Measurements from ENCODE around the gene NCOA6. TPM values are rescaled to one million over a fixed set of nuclear protein-coding genes. Genes with fewer than 3 reads are reported as not detected.
"Not testable (repeated sequence)": the region's sequence is repeated elsewhere in the genome, so short reads cannot be mapped to it uniquely, and the experiment has no call there.

Gene NCOA6
- total RNA-seq, 1 donor from 2014 or later, result 45.6 TPM

GRCh38 chr20:34820805-34821578 is 4.5 kb downstream of the NCOA6 start:
- H3K9me3 Mint-ChIP-seq (ENCODE audit: unreplicated experiment), result peaks cover 10% of the 10 kb centered on the region
- H3K27ac Mint-ChIP-seq (ENCODE audit: unreplicated experiment), result no peak overlapping the region
- no peak for TF ChIP-seq CTCF (IDR thresholded peaks at IDR 0.05; ENCODE audit: partially characterized antibody, unreplicated experiment)
- peaks cover 4% of the 10 kb centered on the region for H3K27me3 Mint-ChIP-seq (ENCODE audit: unreplicated experiment)
- peaks cover 6% of the 10 kb centered on the region for H3K36me3 Mint-ChIP-seq (ENCODE audit: unreplicated experiment)
- no peak overlapping the region for H3K4me3 Mint-ChIP-seq (ENCODE audit: unreplicated experiment)
- peaks cover 13% of the 10 kb centered on the region for H3K4me1 Mint-ChIP-seq (ENCODE audit: low read depth, unreplicated experiment)
- DNase-seq, result no peak

GRCh38 chr20:34817801-34818200 is 7.7 kb downstream of the NCOA6 start:
- no peak overlapping the region for H3K4me3 Mint-ChIP-seq (ENCODE audit: unreplicated experiment)
- H3K27me3 Mint-ChIP-seq (ENCODE audit: unreplicated experiment), result no peaks in the 10 kb centered on the region
- no peak overlapping the region for H3K27ac Mint-ChIP-seq (ENCODE audit: unreplicated experiment)
- peaks cover 8% of the 10 kb centered on the region for H3K4me1 Mint-ChIP-seq (ENCODE audit: low read depth, unreplicated experiment)
- TF ChIP-seq CTCF (IDR thresholded peaks at IDR 0.05; ENCODE audit: partially characterized antibody, unreplicated experiment), result no peak
- H3K36me3 Mint-ChIP-seq (ENCODE audit: unreplicated experiment), result peaks cover 6% of the 10 kb centered on the region
- no peaks in the 10 kb centered on the region for H3K9me3 Mint-ChIP-seq (ENCODE audit: unreplicated experiment)
- no peak for DNase-seq

DNA sequence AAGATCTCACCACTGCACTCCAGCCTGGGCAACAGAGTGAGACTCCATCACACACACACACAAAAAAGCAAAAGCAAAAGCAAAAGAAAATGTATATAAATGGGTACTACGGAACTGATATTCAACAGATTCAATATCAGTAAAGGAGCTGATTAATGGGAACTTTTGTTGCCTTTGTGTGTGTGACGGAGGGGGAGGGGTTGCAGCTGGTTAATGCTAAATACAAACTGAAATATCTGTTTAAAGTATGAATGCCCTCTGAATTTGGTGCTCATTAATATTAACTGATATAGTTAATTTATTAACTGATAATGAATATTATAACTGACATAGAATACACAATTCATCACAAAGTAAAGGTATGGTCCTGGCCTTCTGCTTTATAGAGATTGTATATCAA is 8.4 kb downstream of the NCOA6 start:
- Mint-ChIP-seq H3K4me3 (ENCODE audit: unreplicated experiment) (no peak overlapping the region), H3K27ac (ENCODE audit: unreplicated experiment) (no peak overlapping the region), H3K27me3 (ENCODE audit: unreplicated experiment) (no peaks in the 10 kb centered on the region), H3K9me3 (ENCODE audit: unreplicated experiment) (no peaks in the 10 kb centered on the region), H3K4me1 (ENCODE audit: low read depth, unreplicated experiment) (peaks cover 10% of the 10 kb centered on the region), H3K36me3 (ENCODE audit: unreplicated experiment) (peaks cover 1% of the 10 kb centered on the region)
- DNase-seq, result no peak
- TF ChIP-seq CTCF (IDR thresholded peaks at IDR 0.05; ENCODE audit: partially characterized antibody, unreplicated experiment), result no peak

GRCh38 chr20:34815636-34816035 is 9.8 kb downstream of the NCOA6 start:
- DNase-seq, result no peak
- H3K9me3 Mint-ChIP-seq (ENCODE audit: unreplicated experiment), result no peaks in the 10 kb centered on the region
- peaks cover 7% of the 10 kb centered on the region for H3K4me1 Mint-ChIP-seq (ENCODE audit: low read depth, unreplicated experiment)
- no peak overlapping the region for H3K27ac Mint-ChIP-seq (ENCODE audit: unreplicated experiment)
- H3K36me3 Mint-ChIP-seq (ENCODE audit: unreplicated experiment), result no peaks in the 10 kb centered on the region
- no peaks in the 10 kb centered on the region for H3K27me3 Mint-ChIP-seq (ENCODE audit: unreplicated experiment)
- no peak for TF ChIP-seq CTCF (IDR thresholded peaks at IDR 0.05; ENCODE audit: partially characterized antibody, unreplicated experiment)
- H3K4me3 Mint-ChIP-seq (ENCODE audit: unreplicated experiment), result no peak overlapping the region

GRCh38 chr20:34808583-34808982 is 16.9 kb downstream of the NCOA6 start:
- TF ChIP-seq CTCF (IDR thresholded peaks at IDR 0.05; ENCODE audit: partially characterized antibody, unreplicated experiment), result no peak

GRCh38 chr20:34807944-34808465 is 17.4 kb downstream of the NCOA6 start:
- H3K9me3 Mint-ChIP-seq (ENCODE audit: unreplicated experiment); H3K27me3 Mint-ChIP-seq (ENCODE audit: unreplicated experiment); H3K27ac Mint-ChIP-seq (ENCODE audit: unreplicated experiment); DNase-seq; H3K36me3 Mint-ChIP-seq (ENCODE audit: unreplicated experiment); H3K4me3 Mint-ChIP-seq (ENCODE audit: unreplicated experiment); H3K4me1 Mint-ChIP-seq (ENCODE audit: low read depth, unreplicated experiment): not testable (repeated sequence)

More at GRCh38 chr20:34808583-34808982, 16.9 kb downstream of the NCOA6 start:
- no peak for DNase-seq
- H3K27me3 Mint-ChIP-seq (ENCODE audit: unreplicated experiment), result no peaks in the 10 kb centered on the region
- no peak overlapping the region for H3K27ac Mint-ChIP-seq (ENCODE audit: unreplicated experiment)
- H3K36me3 Mint-ChIP-seq (ENCODE audit: unreplicated experiment), result no peaks in the 10 kb centered on the region
- no peak overlapping the region for H3K4me3 Mint-ChIP-seq (ENCODE audit: unreplicated experiment)
- H3K4me1 Mint-ChIP-seq (ENCODE audit: low read depth, unreplicated experiment), result peaks cover 1% of the 10 kb centered on the region
- no peaks in the 10 kb centered on the region for H3K9me3 Mint-ChIP-seq (ENCODE audit: unreplicated experiment)
